KMS-11 (cell line): ENCODE results near the gene SMAD3.

Experiments used
- H2AFZ ChIP-seq: fragments of 200-600 bp; sonication (generic); 2 replicates; pipeline ENCODE4 v1.6.1; 2016; ENCODE audit warnings: antibody characterized with exemption, mixed run types, low read depth
- H3K27ac ChIP-seq: fragments of 200-600 bp; sonication (generic); 2 replicates; pipeline ENCODE4 v1.6.1; 2016; ENCODE audit warnings: mild to moderate bottlenecking, mixed run types
- H3K27me3 ChIP-seq: fragments of 200-600 bp; sonication (generic); 2 replicates; pipeline ENCODE4 v1.6.1; 2017; ENCODE audit warnings: mild to moderate bottlenecking, low read depth, mixed run types, moderate library complexity; ENCODE audit not compliant: insufficient read depth
- H3K36me3 ChIP-seq: fragments of 200-600 bp; sonication (generic); 2 replicates; pipeline ENCODE4 v1.6.1; 2017; ENCODE audit warnings: mild to moderate bottlenecking, mixed run types; ENCODE audit not compliant: insufficient read depth
- H3K4me1 ChIP-seq: fragments of 200-600 bp; sonication (generic); 2 replicates; pipeline ENCODE4 v1.6.1; 2016; ENCODE audit warnings: mild to moderate bottlenecking, low read depth, mixed run types; ENCODE audit not compliant: poor library complexity, severe bottlenecking
- H3K4me2 ChIP-seq: fragments of 200-600 bp; sonication (generic); 2 replicates; pipeline ENCODE4 v1.7.0; 2016; ENCODE audit warnings: mild to moderate bottlenecking, mixed run types
- H3K4me3 ChIP-seq: fragments of 200-600 bp; sonication (generic); IDR thresholded peaks from 2 replicates; pipeline ENCODE4 v1.6.1; 2017; ENCODE audit warnings: low read depth, low read length, mixed read lengths; ENCODE audit not compliant: insufficient read depth
- H3K79me2 ChIP-seq: fragments of 200-600 bp; sonication (generic); 2 replicates; pipeline ENCODE4 v1.6.1; 2016; ENCODE audit warnings: low read depth, mixed run types; ENCODE audit not compliant: insufficient read depth
- H3K9ac ChIP-seq: fragments of 200-600 bp; sonication (generic); 2 replicates; pipeline ENCODE4 v1.6.1; 2016; ENCODE audit warnings: mild to moderate bottlenecking, mixed run types
- H4K20me1 ChIP-seq: fragments of 200-600 bp; sonication (generic); 2 replicates; pipeline ENCODE4 v1.6.1; 2016; ENCODE audit warnings: mild to moderate bottlenecking, mixed run types; ENCODE audit not compliant: insufficient read depth
- CTCF ChIP-seq: fragments of 200-600 bp; sonication (generic); conservative IDR thresholded peaks from 2 replicates; pipeline ENCODE4 v1.6.1; 2017; ENCODE audit warnings: low read depth, mild to moderate bottlenecking, antibody characterized with exemption, low read length, moderate library complexity, mixed read lengths

The SMAD3 gene

GRCh38 chr15:67201136-67201535, 135.7 kb downstream of the SMAD3 start:
- Histone ChIP-seq H2AFZ (no peak overlapping the region), H3K4me3 (no peak overlapping the region), H3K27me3 (no peaks in the 10 kb centered on the region), H3K4me1 (peaks cover 14% of the 10 kb centered on the region), H4K20me1 (no peaks in the 10 kb centered on the region), H3K9ac (no peak overlapping the region), H3K79me2 (no peaks in the 10 kb centered on the region), H3K4me2 (no peak overlapping the region; the same call in 1 of the 2 replicates), H3K36me3 (no peaks in the 10 kb centered on the region), H3K27ac (no peak overlapping the region)
- TF ChIP-seq CTCF: no peak

GRCh38 chr15:67202091-67202490, 136.7 kb downstream of the SMAD3 start:
- H4K20me1 ChIP-seq: no peaks in the 10 kb centered on the region
- H3K36me3 ChIP-seq: no peaks in the 10 kb centered on the region
- no peak for TF ChIP-seq CTCF
- peaks cover 14% of the 10 kb centered on the region for H3K4me1 ChIP-seq
- no peak overlapping the region for H3K27ac ChIP-seq
- H3K4me3 ChIP-seq: no peak overlapping the region
- H3K4me2 ChIP-seq: no peak overlapping the region
- H3K9ac ChIP-seq: no peak overlapping the region
- H2AFZ ChIP-seq: no peak overlapping the region
- no peaks in the 10 kb centered on the region for H3K79me2 ChIP-seq
- no peaks in the 10 kb centered on the region for H3K27me3 ChIP-seq

- no peak overlapping the region for H2AFZ ChIP-seq
- H3K79me2 ChIP-seq: no peaks in the 10 kb centered on the region
- no peaks in the 10 kb centered on the region for H3K36me3 ChIP-seq
- H3K4me3 ChIP-seq: no peak overlapping the region
- H3K27ac ChIP-seq: no peak overlapping the region
- peaks cover 14% of the 10 kb centered on the region for H3K4me1 ChIP-seq
- no peak overlapping the region for H3K4me2 ChIP-seq
- no peaks in the 10 kb centered on the region for H3K27me3 ChIP-seq
- no peak overlapping the region for H3K9ac ChIP-seq
- H4K20me1 ChIP-seq: no peaks in the 10 kb centered on the region
- TF ChIP-seq CTCF: no peak
Measured at GRCh38 chr15:67202991-67203390, 137.6 kb downstream of the SMAD3 start.

GRCh38 chr15:67207555-67208207, 142.3 kb downstream of the SMAD3 start:
- Histone ChIP-seq H4K20me1 (no peaks in the 10 kb centered on the region), H3K27me3 (no peaks in the 10 kb centered on the region), H3K4me2 (no peak overlapping the region), H3K4me1 (no peaks in the 10 kb centered on the region), H2AFZ (no peak overlapping the region), H3K36me3 (no peaks in the 10 kb centered on the region; the same call in 1 of the 2 replicates), H3K27ac (no peak overlapping the region), H3K4me3 (no peak overlapping the region), H3K9ac (no peak overlapping the region), H3K79me2 (no peaks in the 10 kb centered on the region)
- no peak for TF ChIP-seq CTCF
